Epithelial cell of esophagus (primary cell): Measurements from ENCODE around the gene WDR76.
"Not testable (repeated sequence)": the region's sequence is repeated elsewhere in the genome, so short reads cannot be mapped to it uniquely, and the experiment has no call there.

ENCODE experiments used
- DNase-seq: peaks from one replicate; pipeline ENCODE4 v3.0.0; 2010; ENCODE audit warnings: low read depth
- H3K4me3 ChIP-seq: 2 replicates; pipeline ENCODE4 v1.5.1; 2011; ENCODE audit warnings: mild to moderate bottlenecking, low read length, control low read depth
- TF ChIP-seq, protein P1 (sequence below): IDR thresholded peaks from 2 replicates; pipeline ENCODE4 v1.5.1; 2011; ENCODE audit warnings: low read depth, mild to moderate bottlenecking, low read length, control low read depth, inconsistent platforms; ENCODE audit not compliant: insufficient read depth; ENCODE audit errors: missing control alignments

Gene WDR76

DNA sequence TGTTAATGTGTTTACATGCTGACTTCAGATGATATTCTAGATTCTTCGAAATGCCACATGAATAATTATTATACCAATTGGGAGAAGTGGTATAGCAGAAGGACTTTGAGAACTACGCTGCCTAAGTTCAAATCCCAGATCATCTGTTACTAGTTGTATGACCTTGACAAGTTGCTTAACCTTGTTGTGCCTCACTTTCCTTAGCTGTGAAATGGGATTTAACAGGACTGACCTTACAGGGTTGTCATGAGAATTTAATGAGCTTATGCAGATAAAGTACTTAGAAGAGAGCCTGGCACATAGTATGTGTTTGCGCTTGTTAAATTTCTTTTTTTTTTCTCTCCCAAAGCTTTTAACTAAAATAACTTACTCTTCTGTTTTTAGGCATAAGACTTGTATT, 24.4 kb downstream of the WDR76 start:
- no peak for DNase-seq
- no peak overlapping the region for H3K4me3 ChIP-seq
- TF ChIP-seq, protein P1, sequence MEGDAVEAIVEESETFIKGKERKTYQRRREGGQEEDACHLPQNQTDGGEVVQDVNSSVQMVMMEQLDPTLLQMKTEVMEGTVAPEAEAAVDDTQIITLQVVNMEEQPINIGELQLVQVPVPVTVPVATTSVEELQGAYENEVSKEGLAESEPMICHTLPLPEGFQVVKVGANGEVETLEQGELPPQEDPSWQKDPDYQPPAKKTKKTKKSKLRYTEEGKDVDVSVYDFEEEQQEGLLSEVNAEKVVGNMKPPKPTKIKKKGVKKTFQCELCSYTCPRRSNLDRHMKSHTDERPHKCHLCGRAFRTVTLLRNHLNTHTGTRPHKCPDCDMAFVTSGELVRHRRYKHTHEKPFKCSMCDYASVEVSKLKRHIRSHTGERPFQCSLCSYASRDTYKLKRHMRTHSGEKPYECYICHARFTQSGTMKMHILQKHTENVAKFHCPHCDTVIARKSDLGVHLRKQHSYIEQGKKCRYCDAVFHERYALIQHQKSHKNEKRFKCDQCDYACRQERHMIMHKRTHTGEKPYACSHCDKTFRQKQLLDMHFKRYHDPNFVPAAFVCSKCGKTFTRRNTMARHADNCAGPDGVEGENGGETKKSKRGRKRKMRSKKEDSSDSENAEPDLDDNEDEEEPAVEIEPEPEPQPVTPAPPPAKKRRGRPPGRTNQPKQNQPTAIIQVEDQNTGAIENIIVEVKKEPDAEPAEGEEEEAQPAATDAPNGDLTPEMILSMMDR: no peak

GRCh38 chr15:43852607-43853006, 25.8 kb downstream of the WDR76 start:
- DNase-seq: no peak
- TF ChIP-seq, protein P1: no peak
- H3K4me3 ChIP-seq: no peak overlapping the region

DNA sequence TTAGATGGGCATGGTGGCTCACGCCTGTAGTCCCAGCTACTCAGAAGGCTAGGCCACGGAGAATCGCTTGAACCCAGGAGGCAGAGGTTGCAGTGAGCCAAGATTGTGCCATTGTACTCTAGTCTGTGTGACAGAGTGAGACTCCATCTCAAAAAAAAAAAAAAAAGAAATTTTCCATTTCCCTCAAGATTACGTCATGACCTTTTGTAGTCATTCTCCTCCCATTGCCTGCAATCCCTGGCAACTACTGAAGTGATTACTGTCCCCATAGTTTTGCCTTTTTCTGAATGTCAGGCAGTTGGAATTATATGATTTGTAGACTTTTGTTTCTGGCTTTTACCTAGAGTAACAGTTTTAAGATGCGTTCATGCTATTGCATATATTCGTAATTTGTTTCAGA, 28.0 kb downstream of the WDR76 start:
- no peak for DNase-seq
- no peak overlapping the region for H3K4me3 ChIP-seq
- TF ChIP-seq, protein P1: no peak

DNA sequence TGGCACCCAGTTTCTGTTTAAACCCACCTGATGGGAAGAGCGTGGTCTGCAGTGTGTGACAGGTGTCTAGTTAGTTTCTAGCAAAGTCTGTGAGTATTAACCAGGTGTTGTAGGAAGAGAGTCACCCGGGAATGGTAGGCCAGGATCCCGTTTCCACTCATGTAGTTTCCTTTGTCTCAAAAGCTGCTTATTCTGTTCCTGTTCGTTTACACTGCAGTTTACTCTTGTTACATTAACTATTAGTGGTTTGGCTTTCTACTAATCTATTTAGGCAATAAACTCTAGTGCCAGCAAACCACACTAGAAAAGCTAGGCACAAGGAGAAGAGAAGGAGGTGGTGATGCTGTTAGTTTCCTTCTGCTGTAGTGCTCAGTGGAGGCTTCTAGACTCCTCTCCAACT, 32.7 kb downstream of the WDR76 start:
- no peak overlapping the region for H3K4me3 ChIP-seq
- TF ChIP-seq, protein P1: no peak
- no peak for DNase-seq

GRCh38 chr15:43866636-43867035, 39.8 kb downstream of the WDR76 start:
- DNase-seq, H3K4me3 ChIP-seq: not testable (repeated sequence)

GRCh38 chr15:43867096-43867495, 40.3 kb downstream of the WDR76 start:
- H3K4me3 ChIP-seq: no peak overlapping the region
- no peak for DNase-seq
- TF ChIP-seq, protein P1: no peak

DNA sequence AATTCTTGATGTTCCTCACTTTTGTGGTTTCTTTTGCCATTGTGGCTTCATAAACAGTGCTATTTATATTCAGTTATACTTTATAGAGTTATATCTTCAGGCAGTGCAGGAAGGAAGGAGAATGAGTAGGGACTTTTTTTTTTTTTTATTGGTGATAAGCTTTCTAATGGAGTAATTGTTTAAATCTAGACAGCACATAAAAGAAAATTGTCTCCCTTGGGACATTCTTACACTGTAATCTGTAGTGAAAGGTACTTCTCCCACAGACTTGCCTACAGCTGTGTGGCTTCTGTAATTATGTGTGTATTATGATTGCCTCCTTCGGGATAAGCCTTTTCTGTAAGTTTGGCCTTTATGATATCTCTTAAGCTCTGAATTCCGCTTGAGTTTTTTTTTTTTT, 41.6 kb downstream of the WDR76 start:
- TF ChIP-seq, protein P1: no peak
- DNase-seq: no peak
- no peak overlapping the region for H3K4me3 ChIP-seq

- DNase-seq: no peak
- no peak overlapping the region for H3K4me3 ChIP-seq
- TF ChIP-seq, protein P1: no peak
Measured at GRCh38 chr15:43871835-43872234, 45.0 kb downstream of the WDR76 start.
